HG02623 (cell line): Measurements from ENCODE around the gene PRKAR1B.

ENCODE experiments used
- ATAC-seq: cut with Tn5 transposase; IDR thresholded peaks from one replicate; pipeline ENCODE4 v1.9.1; 2021; ENCODE audit warnings: moderate library complexity; ENCODE audit not compliant: unreplicated experiment

PRKAR1B gene

GRCh38 chr7:545470-545869 is 181.6 kb downstream of the PRKAR1B start:
- no peak for ATAC-seq

GRCh38 chr7:544338-545221 is 182.5 kb downstream of the PRKAR1B start:
- no peak for ATAC-seq

GRCh38 chr7:543501-544337 is 183.4 kb downstream of the PRKAR1B start:
- no peak for ATAC-seq

GRCh38 chr7:542713-543500 is 184.2 kb downstream of the PRKAR1B start:
- no peak for ATAC-seq

GRCh38 chr7:542131-542712 is 184.9 kb downstream of the PRKAR1B start:
- ATAC-seq: no peak

- ATAC-seq: no peak
These were observed 185.4 kb downstream of the PRKAR1B start for GRCh38 chr7:541661-542060.

GRCh38 chr7:540997-541396 is 186.1 kb downstream of the PRKAR1B start:
- ATAC-seq: no peak

GRCh38 chr7:540579-540978 is 186.5 kb downstream of the PRKAR1B start:
- no peak for ATAC-seq

GRCh38 chr7:539731-540411 is 187.2 kb downstream of the PRKAR1B start:
- ATAC-seq: no peak

- ATAC-seq: no peak
These were observed 188.1 kb downstream of the PRKAR1B start for GRCh38 chr7:538764-539685.

- no peak for ATAC-seq
These were observed 189.0 kb downstream of the PRKAR1B start for GRCh38 chr7:537911-538634.

- no peak for ATAC-seq
These were observed 190.8 kb downstream of the PRKAR1B start for GRCh38 chr7:536231-536630.

GRCh38 chr7:534959-535358 is 192.1 kb downstream of the PRKAR1B start:
- no peak for ATAC-seq

- ATAC-seq: no peak
These were observed 193.0 kb downstream of the PRKAR1B start for GRCh38 chr7:534075-534474.

GRCh38 chr7:533266-533665 is 193.8 kb downstream of the PRKAR1B start:
- ATAC-seq: no peak

GRCh38 chr7:532379-533143 is 194.5 kb downstream of the PRKAR1B start:
- no peak for ATAC-seq

- ATAC-seq: no peak
These were observed 195.3 kb downstream of the PRKAR1B start for GRCh38 chr7:531777-532176.

GRCh38 chr7:528451-528850 is 198.6 kb downstream of the PRKAR1B start:
- no peak for ATAC-seq
